NCI-H2107 treated with DMSO at 0.1 percent for 48 hours (cell line): ENCODE data around the gene CPEB4.

Source experiments
- DNase-seq: peaks from one replicate; lab custom pipeline; 2025; ENCODE audit not compliant: unreplicated experiment; lab: John Stamatoyannopoulos, UW

Gene CPEB4

GRCh38 chr5:173887610-173888472 is at the start of gene CPEB4:
CPEB4 (plus strand) TSS chr5:173888349; CDS start chr5:173889734, 1,385 bp downstream.
- peak; percentile 91 for DNase-seq

GRCh38 chr5:173839117-173839713 is 48.9 kb upstream of the CPEB4 start:
- DNase-seq: no peak

- DNase-seq: no peak
Observed at GRCh38 chr5:173840111-173840983, 47.8 kb upstream of the CPEB4 start.

- DNase-seq: no peak
Observed at GRCh38 chr5:173841710-173842109, 46.4 kb upstream of the CPEB4 start.

GRCh38 chr5:173843794-173844193 is 44.4 kb upstream of the CPEB4 start:
- no peak for DNase-seq

GRCh38 chr5:173845321-173845720 is 42.8 kb upstream of the CPEB4 start:
- DNase-seq: no peak

- no peak for DNase-seq
Observed at GRCh38 chr5:173846929-173847501, 41.1 kb upstream of the CPEB4 start.

GRCh38 chr5:173848986-173849596 is 39.1 kb upstream of the CPEB4 start:
- no peak for DNase-seq

GRCh38 chr5:173849908-173850307 is 38.2 kb upstream of the CPEB4 start:
- DNase-seq: no peak

GRCh38 chr5:173850659-173851058 is 37.5 kb upstream of the CPEB4 start:
- DNase-seq: no peak

- no peak for DNase-seq
Observed at GRCh38 chr5:173851595-173852243, 36.4 kb upstream of the CPEB4 start.

- DNase-seq: no peak
Observed at GRCh38 chr5:173852790-173853359, 35.3 kb upstream of the CPEB4 start.

GRCh38 chr5:173853370-173854131 is 34.6 kb upstream of the CPEB4 start:
- no peak for DNase-seq

- no peak for DNase-seq
Observed at GRCh38 chr5:173855162-173855994, 32.8 kb upstream of the CPEB4 start.

GRCh38 chr5:173855995-173856656 is 32.0 kb upstream of the CPEB4 start:
- DNase-seq: no peak

GRCh38 chr5:173857234-173857633 is 30.9 kb upstream of the CPEB4 start:
- DNase-seq: no peak

- DNase-seq: no peak
Observed at GRCh38 chr5:173858021-173858669, 30.0 kb upstream of the CPEB4 start.
